ENCODE data around the gene FBXW2. TPM values are rescaled to one million over a fixed set of nuclear protein-coding genes. Genes with fewer than 3 reads are reported as not detected.
"Not testable (repeated sequence)": the region's sequence is repeated elsewhere in the genome, so short reads cannot be mapped to it uniquely, and the experiment has no call there.

FBXW2 gene
- total RNA-seq, 1 donor from 2014 or later: 43.9 TPM

DNA sequence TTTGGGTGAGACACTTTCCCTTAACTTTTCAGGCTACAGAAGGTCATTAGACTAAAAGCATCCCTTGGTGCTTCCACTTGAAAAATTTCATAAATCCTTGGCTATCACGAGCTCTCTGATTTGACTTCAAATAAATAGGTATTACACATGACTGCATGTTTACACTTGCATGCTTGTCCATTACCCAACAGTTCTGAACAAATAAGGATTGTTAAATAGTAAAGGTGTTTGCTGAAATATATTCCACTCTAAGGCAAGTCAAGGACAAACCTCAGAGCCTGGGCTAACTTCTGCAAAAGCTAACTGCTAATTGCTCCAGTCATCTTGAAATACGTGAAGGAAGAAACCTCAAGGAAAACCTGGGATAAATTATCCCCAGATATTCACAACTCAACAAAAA lies 14.5 kb downstream of the FBXW2 start:
- no peak for DNase-seq (ENCODE audit: low read depth)

DNA sequence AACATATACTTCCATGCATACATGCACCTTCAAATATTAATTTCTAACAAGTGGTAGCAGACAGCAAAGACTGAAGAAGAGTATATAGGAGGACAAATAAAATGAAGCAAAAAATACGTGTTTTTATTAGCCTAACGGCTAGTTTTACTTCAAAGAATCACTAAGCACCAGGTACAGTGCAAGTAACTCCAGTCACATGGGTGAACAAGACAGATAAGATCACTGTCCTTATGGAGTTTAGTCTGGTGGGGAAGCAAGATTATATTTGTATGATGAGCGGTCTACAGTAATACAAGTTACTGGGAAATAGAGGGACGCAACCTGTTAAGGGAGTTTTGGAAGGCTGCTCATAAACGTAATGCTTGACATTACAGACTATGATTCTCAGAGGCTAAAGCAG lies 16.0 kb downstream of the FBXW2 start:
- DNase-seq (ENCODE audit: low read depth): no peak

DNA sequence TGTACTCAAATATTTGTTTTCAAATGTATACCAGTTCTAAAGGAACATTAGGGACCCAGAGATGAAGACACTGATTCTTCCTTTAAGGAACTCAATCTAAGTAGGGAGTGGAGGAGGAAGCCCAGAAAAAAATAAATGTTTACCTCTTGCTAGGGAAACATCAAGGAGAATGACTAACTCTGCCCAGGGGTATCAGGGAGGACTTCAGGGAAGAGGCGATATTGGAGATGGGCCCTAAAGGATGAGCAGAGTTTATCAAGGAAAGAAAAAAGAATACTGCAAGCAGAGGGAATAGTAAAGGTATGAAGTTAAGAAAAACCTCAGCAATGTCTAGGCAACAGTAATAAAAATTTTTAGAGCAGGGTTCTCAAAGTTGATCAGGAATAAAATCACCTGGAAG lies 16.4 kb downstream of the FBXW2 start:
- no peak for DNase-seq (ENCODE audit: low read depth)

DNA sequence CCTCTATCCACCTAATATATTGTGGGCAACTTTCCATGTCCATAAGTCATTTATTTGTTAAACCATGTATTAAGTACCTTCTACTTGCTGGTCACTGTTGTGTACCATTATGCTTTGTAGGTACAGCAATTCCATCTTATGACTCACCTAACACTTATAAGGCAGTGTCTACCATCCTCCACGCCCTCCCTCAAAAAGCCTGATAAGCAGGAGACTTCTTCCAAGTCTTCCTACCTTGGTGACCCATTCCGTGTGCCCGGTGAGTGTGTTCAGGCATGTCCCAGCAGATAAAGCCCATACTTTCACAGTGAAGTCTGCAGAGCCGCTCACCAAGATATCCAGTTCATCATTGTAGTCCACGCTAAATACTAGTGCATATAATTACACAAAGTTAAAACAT lies 17.4 kb downstream of the FBXW2 start:
- no peak for DNase-seq (ENCODE audit: low read depth)

DNA sequence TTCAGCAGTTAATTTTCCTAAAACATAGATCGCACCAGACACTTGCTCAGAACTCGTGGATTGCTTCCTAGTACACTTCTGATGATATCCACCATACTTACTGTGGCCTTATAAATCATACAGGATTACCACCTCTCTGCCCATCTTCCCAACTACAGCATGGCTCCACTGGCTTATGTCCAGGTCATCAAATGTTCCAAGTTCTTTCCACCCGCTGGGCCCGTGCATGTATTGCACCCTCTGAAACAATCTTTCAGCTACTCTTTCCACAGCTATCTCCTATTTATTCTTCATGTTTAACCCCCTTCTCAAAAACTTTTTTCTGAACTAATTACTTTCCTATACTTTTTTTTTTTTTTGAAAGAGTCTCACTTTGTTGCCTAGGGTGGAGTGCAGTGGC lies 18.5 kb downstream of the FBXW2 start:
- no peak for DNase-seq (ENCODE audit: low read depth)

DNA sequence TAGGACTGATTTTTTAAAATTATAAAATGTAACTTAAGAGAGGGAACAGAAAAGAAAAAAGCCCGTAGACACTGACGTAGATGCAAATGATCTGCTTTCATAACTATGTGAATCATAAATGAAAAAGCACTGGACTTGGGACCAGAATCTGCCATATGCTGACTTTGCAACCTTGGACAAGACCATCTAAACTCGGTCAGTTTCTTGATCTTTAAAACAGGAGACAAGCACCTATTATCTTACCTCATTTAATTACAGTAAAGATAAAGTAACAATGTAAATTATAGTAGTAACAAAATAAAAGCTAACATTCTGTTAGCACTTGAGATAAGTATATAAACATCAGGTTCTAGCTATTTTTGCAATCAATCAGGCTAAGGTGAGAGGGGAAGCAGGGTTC lies 20.0 kb downstream of the FBXW2 start:
- no peak for DNase-seq (ENCODE audit: low read depth)

DNA sequence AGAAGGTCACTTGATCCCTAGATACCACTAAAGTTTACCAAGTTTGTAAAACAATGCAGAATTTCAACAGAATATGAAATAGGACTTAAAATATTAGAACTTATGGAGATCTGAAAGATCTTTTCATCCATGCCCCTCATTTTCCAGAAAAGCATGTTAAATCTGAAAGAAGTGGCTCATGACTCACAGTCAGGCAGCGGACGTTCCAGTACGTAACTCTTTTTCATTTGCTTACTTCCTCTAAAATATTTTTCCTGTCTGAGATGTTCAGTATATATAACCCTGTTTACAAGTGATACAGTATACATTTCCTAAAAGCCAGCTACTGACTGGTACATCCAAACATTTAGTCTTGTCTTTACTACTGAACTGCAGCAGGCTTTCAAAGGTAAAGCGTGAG lies 22.3 kb downstream of the FBXW2 start:
- no peak for DNase-seq (ENCODE audit: low read depth)

DNA sequence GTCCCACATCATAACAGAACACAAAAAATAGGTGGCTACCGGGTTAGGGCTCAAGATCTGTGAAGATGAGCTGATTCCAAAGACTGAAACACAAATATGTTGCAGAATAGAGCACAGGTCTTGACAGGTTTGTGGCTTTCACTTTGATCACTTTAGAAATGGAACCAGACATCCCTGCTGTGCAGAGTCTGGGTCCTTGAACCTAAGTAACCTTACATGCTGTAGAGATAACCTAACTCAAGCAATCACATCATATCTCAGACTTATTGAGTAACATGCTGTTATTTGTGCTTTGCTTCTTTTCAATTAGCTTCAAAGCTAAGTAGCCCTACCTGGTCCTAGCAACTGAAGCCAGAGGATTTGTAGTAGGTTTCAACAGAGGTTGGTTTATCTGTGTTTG lies 24.3 kb downstream of the FBXW2 start:
- DNase-seq (ENCODE audit: low read depth): no peak

DNA sequence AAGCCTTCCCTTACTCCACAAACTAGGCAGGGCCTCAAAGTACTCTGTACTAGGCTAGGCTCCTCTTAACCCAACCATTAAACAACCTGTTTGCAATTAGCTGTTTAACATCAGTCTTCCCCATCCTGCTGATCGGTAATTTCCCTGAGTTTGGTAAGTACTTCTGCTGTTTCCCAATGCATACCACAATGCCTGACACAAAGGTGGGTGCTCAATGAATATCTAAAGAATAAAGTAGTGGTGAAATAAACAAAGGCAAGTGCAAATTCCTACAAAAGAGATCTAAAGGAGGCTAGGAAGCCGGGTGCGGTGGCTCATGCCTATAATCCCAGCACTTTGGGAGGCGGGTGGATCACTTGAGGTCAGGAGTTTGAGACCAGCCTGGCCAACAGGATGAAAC lies 25.0 kb downstream of the FBXW2 start:
- no peak for DNase-seq (ENCODE audit: low read depth)

DNA sequence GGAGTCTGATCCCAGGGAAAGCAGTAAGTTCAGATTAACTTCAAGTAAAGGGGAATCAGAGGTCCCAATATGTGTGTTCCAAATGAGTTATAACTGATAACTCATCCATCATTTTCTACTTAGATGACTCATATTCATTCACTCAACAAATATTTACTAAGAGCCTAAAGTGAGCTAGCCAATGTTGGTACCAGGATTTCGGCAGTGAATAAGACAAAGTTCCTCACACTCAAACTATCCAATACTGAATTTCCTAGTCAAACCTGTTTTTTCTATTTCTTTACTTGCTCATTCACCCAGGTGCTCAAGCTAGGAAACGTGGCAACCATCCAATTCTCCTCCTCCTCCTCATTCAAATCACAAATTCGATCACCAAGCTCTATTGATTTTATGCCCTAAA lies 25.8 kb downstream of the FBXW2 start:
- DNase-seq (ENCODE audit: low read depth): no peak

DNA sequence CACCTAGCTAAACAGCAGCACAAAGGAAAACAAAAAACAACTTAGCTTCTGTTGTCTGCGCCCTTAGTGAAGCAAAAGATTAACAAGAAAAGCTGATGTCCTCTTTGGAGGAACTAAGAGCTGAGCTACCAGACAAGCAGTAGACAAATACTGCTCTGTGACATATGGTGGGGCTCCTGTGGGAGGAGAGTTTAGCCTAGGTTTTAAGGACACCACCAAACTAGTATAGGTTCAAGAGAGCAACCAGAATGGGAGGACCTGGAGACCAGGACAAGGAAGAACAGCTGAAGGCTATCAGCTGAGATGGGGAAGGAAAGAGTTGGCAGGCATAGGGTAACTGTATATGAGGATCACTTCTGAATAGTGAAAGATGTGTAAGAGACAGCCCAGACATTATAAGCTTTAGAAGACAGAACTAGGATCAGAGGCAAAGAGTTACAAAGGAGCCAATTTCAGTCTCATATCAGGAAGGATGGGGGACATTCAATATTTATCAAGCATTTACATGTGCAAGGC lies 27.2 kb downstream of the FBXW2 start:
- DNase-seq (ENCODE audit: low read depth): no peak

DNA sequence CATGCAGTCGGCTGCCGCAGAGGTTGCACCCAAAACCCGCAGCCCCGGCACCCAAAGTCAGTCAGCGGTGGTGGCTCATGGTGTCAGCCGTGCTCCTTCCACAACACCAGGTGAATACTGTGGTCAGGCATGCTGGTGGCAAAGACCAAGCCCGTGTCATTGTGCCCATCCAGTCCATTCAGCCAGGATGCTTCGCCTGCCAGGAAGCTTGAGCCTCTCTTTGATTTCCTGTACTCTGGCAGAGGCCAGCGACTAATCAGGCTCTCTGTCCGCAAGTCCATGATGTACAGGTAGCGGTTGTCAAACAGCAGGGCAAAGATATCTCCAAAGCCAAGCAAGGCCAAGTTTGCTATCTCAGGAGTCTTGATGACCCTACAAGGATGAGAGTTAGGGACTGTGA lies 28.7 kb downstream of the FBXW2 start:
- DNase-seq (ENCODE audit: low read depth): no peak

DNA sequence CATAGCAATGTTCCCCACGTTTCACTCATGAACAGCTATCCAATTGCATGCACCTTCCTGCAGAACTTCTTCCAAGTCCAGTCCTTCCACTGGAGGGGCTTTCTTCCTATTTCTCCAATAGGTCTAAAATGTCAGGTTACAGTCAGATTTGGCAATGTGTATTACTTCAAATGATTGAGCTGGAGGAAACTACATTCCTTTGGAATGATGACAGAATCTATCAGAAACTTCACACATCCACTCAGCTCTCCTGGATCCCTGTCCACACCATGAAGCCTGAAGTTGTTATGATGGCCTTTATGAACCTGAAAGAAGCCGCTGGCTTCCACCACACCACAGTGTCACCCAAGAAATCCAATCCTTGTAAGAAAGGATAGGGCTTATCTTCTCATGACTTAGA lies 32.2 kb downstream of the FBXW2 start:
- peak; percentile 21 for DNase-seq (ENCODE audit: low read depth)

DNA sequence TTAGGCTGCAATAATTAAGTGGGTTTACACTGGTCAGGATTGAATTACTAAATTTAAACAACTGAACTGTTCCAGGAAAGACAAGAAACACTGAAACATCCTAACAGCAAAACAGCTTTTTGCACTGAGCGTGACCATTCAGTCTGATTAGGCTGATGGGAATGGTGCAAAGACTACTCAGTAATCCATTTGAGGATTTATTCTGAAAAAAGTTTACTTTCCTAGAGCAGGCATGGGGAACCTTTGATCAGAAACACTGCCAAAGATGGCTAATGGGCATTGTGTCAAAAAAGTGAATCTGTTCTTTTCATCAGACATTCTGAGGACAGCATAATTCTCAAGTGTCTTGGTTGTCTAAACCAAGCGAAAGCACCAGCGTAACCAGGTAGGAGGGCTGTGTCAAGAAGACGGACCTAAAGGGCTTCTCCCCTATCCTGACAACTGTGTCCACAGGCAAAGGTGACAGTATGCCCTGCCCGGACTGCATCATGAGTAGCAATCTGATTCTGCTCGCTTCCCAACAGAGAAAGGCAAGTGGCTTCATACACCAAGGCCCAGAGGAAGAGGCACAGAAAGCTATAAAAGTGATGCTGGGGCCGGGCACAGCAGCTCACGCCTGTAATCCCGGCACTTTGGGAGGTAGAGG lies 33.3 kb downstream of the FBXW2 start:
- no peak for DNase-seq (ENCODE audit: low read depth)

DNA sequence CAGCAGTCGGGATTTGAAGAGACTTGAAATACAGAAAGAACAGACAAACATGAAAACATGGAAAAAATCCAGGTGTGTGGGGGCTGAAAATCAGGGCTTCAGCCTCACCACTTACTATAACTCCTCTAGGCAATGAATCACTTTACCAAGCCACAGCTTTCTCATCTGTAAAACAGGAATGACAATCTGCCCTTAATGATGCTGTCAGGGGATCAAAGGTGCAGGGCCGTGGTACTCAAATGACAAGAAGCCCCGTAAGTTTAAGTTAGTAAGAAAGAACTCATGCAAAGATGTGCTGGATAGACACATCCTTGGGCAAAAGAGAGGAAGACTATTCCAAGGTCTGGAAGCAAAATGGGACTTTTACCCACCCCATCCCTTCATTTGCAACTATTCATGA lies 34.7 kb downstream of the FBXW2 start:
- DNase-seq (ENCODE audit: low read depth): no peak

DNA sequence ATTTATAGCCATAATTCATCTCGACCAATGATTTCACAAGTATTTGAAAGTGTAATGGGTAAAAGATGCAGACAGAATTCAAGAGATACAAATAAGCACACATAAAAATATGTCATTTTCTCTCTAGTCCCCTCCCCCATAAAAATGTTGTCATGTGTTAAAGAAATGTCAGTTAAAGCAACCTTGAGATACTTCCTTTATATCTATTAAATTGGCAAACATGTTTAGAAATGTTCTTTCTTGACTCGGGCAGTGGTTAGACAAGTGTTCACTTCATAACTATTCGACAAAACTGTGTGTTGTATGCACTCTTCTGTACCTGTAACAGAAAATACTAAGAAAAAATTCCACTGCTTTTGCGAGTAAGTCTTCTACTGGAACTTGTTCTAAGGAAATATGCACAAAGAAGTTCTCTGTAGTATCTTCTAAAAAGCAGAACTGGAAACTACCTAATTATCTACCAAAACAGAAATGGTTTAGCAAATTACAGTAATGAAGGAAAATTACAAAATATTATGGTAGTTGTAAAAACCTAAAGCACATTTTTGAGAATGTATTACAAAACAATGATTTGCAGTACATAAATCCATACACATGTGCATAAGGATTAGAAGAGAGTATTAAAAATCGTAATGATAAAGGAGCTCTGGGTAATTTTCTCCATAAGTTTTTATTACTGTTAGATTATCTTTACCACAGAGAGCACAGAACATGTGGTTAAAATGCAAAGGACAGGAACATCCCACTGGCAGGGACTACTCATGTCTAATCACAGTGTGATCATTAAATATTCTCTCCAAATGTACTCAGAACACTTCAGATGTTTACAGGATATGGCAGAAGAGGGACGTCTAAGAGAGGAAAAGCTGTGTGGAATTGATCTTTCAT lies 35.9 kb downstream of the FBXW2 start:
- DNase-seq (ENCODE audit: low read depth): no peak

DNA sequence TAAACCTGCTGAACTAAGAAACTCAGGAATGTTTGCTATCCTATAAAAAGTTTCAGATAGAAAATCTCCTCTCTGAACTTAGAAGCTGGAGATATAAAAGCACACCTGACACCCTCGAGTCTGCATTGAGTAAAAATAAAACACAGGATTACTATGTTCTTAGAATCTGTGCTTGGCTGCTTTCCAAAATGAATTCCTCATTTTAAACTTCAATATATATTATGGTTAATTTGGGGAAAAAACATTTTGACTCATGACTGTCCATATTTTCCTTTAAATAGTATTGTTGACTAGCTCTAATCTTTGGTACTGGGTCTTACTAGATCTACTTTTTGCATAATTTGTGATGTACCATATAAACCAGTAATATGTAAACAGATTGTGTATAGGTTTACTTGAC lies 36.7 kb downstream of the FBXW2 start:
- DNase-seq (ENCODE audit: low read depth): no peak

DNA sequence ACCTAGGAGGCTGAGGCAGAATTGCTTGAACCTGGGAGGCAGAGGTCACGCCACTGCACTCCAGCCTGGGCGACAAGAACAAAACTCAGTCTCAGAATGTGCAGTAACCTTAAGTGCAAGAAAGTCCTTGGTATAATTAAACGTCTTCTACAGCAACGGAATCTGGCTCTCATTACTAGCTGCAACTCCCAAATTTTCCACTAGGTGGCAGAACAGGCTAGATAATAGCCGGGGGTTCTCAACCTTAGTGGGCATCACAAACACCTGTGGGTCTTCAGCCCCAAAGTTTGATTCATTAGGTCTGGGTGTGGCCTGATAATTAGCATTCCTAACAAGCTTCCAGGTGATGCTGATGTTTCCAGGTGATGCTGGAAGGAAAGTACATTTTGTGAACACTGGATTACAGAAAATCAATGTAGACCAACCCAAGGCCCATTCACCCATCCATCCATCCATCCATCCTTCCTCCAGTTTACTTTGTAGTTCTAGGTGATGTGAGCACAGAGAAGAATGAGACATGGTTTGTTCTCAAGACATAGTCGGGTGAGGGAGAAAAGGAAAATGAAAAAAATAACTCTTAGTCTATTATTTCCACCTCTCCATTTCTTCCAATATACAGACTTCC lies 37.3 kb downstream of the FBXW2 start:
- peak; percentile 30 for DNase-seq (ENCODE audit: low read depth)

DNA sequence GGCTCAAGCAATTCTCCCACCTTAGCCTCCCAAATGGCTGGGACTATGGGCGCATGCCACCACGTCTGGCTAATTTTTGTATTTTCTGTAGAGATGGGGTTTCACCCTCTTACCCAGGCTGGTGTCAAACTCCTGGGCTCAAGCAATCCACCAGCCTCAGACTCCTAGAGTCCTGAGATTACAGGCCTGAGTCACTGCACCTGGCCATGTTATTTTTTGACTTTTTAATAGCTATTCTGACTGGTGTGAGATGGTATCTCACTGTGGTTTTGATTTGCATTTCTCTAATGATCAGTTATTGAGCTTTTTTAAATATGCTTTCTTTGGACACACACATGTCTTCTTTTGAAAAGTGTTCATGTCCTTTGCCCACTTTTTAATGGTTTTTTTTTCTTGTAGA lies 38.2 kb downstream of the FBXW2 start:
- no peak for DNase-seq (ENCODE audit: low read depth)

DNA sequence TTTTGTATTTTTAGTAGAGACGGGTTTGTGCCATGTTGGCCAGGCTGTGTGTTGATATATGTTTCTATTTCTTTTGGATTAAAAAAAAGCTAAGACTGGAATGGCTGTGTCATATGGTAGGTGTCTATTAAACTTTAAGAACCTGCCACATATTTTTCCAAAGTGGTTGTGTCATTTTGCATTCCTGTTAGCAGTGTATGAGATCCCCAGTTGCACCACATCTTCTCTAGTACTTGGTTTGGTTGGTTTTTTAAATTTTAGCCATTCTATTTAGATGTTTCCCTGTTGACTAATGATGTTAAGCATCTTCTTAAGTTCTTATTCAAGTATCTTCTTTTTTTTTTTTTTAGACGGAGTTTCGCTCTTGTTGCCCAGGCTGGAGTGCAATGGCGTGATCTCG lies 42.8 kb downstream of the FBXW2 start:
- no peak for DNase-seq (ENCODE audit: low read depth)

DNA sequence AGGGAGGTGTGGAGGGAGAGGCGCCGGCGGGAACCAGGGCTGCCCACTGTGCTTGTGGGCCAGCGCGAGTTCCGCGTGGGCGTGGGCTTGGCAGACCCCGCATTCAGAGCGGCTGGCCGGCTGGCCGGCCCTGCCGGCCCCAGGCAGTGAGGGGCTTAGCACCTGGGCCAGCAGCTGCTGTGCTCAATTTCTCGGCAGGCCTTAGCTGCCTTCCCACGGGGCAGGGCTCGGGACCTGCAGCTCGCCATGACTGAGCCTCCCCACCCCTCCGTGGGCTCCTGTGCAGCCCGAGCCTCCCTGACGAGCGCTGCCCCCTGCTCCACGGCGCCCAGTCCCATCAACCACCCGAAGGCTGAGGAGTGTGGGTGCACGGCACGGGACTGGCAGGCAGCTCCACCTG lies 46.9 kb downstream of the FBXW2 start:
- DNase-seq (ENCODE audit: low read depth): not testable (repeated sequence)

DNA sequence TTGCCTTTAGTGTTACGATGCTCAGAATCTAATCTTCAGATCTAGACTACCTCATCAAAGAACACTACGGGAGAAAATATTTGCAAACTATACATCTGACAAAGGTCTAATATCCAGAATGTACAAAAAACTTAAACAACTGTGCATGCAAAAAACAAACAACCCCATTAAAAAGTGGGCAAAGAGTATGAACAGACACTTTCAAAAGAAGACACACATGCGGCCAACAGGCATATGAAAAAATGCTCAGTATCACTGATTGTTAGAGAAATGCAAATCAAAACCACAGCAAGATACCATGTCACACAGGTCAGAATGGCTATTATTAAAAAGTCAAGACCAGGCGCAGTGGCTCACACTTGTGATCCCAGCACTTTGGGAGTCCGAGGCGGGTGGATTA lies 47.9 kb downstream of the FBXW2 start:
- DNase-seq (ENCODE audit: low read depth): no peak

DNA sequence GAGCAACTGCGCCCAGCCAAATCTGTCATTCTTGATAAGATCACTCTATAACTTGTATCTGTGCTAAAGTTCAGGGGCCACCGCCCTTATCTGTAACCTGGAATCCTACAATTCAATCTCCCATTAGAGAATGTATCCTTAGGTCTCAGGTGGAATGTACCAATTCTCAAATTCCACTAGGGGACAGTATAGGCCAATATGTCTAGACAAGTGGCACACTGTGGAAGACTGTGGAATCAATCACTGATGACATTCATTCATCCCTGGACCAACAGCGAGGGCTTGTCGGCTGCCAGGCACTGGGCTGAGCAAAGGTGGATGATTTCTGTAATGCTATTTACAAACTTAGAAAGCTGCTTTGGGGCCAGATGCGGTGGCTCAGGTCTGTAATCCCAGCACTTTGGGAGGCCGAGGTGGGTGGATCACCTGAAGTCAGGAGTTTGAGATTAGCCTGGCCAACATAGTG lies 50.2 kb downstream of the FBXW2 start:
- DNase-seq (ENCODE audit: low read depth): peak; percentile 57

Measured in renal cortical epithelial cell (primary cell).